DOHH2 (cell line): ENCODE measurements around the gene UACA.

ENCODE experiments used
- H3F3A ChIP-seq: fragments of 200-600 bp; sonication (generic), shearing (Covaris generic); 2 replicates; pipeline ENCODE4 v1.6.0; 2016; ENCODE audit warnings: antibody characterized with exemption, mild to moderate bottlenecking; ENCODE audit not compliant: control insufficient read depth, insufficient read depth
- H3K27ac ChIP-seq: fragments of 200-600 bp; sonication (generic); 2 replicates; pipeline ENCODE4 v1.5.1; 2014; ENCODE audit warnings: low read depth, mild to moderate bottlenecking, low read length, moderate library complexity
- H3K27me3 ChIP-seq: fragments of 200-600 bp; sonication (generic); 2 replicates; pipeline ENCODE4 v1.6.1; 2014; ENCODE audit warnings: mild to moderate bottlenecking, low read length, mixed read lengths; ENCODE audit not compliant: control insufficient read depth
- H3K36me3 ChIP-seq: fragments of 200-600 bp; sonication (generic); 2 replicates; pipeline ENCODE4 v1.6.1; 2014; ENCODE audit warnings: mild to moderate bottlenecking, low read length, moderate library complexity, mixed read lengths; ENCODE audit not compliant: control insufficient read depth
- H3K4me1 ChIP-seq: fragments of 200-600 bp; sonication (generic); 2 replicates; pipeline ENCODE4 v1.6.1; 2014; ENCODE audit warnings: mild to moderate bottlenecking, low read length, mixed read lengths; ENCODE audit not compliant: control insufficient read depth
- H3K4me2 ChIP-seq: fragments of 200-600 bp; sonication (generic); 2 replicates; pipeline ENCODE4 v1.6.0; 2014; ENCODE audit warnings: mild to moderate bottlenecking, low read length, moderate library complexity
- H3K4me3 ChIP-seq: fragments of 200-600 bp; sonication (generic); 2 replicates; pipeline ENCODE4 v1.5.1; 2014; ENCODE audit warnings: mild to moderate bottlenecking, low read length, mixed read lengths
- H3K79me2 ChIP-seq: fragments of 200-600 bp; sonication (generic); 2 replicates; pipeline ENCODE4 v1.6.1; 2014; ENCODE audit warnings: mild to moderate bottlenecking, low read length, mixed read lengths; ENCODE audit not compliant: control insufficient read depth
- H3K9me2 ChIP-seq: fragments of 200-600 bp; sonication (generic); replicated peaks from 2 replicates; pipeline ENCODE4 v1.6.1; 2014; ENCODE audit warnings: mild to moderate bottlenecking, low read length, mixed read lengths; ENCODE audit not compliant: control insufficient read depth
- H3K9me3 ChIP-seq: fragments of 200-600 bp; sonication (generic); 2 replicates; pipeline ENCODE4 v1.6.1; 2014; ENCODE audit warnings: antibody characterized with exemption, low read length, mixed read lengths; ENCODE audit not compliant: control insufficient read depth, insufficient read depth
- H4K20me1 ChIP-seq: fragments of 200-600 bp; sonication (generic); 2 replicates; pipeline ENCODE4 v1.6.0; 2014; ENCODE audit warnings: low read depth, mild to moderate bottlenecking, antibody characterized with exemption, low read length, moderate library complexity; ENCODE audit not compliant: control insufficient read depth, insufficient read depth
- EZH2phosphoT487 ChIP-seq: fragments of 200-600 bp; sonication (generic); IDR thresholded peaks from 2 replicates; pipeline ENCODE4 v1.6.1; 2017; ENCODE audit warnings: borderline replicate concordance, mild to moderate bottlenecking, antibody characterized with exemption, low read length, moderate library complexity, mixed read lengths
- TF ChIP-seq, protein P1 (sequence below): fragments of 200-600 bp; sonication (generic); IDR thresholded peaks from one replicate; pipeline ENCODE4 v1.5.1; 2014; ENCODE audit warnings: antibody characterized with exemption, mild to moderate bottlenecking, low read depth, low read length; ENCODE audit not compliant: poor library complexity, severe bottlenecking

Gene UACA

DNA sequence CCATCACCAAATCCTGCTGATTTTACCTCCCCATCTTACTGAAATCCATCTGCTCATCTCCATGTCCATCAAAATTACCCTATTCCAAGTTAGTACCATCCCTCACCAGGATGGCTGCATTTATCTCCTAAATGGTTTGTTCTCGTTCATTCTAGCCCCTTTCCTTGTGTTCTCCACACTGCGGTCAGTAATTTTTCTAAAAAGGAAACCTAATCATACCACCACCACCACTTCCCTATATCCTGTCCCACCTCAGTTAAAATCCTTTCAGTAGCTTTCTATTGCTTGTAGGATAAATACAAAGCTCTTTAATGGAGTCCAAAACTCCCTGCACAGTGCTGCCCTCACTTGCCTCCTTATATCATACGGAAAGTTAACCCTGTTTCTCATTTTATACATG is 51.1 kb downstream of the UACA start:
- no peak for TF ChIP-seq EZH2phosphoT487
- TF ChIP-seq, protein P1, sequence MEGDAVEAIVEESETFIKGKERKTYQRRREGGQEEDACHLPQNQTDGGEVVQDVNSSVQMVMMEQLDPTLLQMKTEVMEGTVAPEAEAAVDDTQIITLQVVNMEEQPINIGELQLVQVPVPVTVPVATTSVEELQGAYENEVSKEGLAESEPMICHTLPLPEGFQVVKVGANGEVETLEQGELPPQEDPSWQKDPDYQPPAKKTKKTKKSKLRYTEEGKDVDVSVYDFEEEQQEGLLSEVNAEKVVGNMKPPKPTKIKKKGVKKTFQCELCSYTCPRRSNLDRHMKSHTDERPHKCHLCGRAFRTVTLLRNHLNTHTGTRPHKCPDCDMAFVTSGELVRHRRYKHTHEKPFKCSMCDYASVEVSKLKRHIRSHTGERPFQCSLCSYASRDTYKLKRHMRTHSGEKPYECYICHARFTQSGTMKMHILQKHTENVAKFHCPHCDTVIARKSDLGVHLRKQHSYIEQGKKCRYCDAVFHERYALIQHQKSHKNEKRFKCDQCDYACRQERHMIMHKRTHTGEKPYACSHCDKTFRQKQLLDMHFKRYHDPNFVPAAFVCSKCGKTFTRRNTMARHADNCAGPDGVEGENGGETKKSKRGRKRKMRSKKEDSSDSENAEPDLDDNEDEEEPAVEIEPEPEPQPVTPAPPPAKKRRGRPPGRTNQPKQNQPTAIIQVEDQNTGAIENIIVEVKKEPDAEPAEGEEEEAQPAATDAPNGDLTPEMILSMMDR, result no peak
- H3K79me2 ChIP-seq, result no peaks in the 10 kb centered on the region
- no peaks in the 10 kb centered on the region for H3K9me3 ChIP-seq
- H3K4me3 ChIP-seq, result no peak overlapping the region
- H3K27me3 ChIP-seq, result 0 out of 2 replicates have a peak, but pooled peaks cover 2% of the 10 kb centered on the region
- H3K36me3 ChIP-seq, result no peaks in the 10 kb centered on the region
- no peak overlapping the region for H3K4me2 ChIP-seq
- no peaks in the 10 kb centered on the region for H3K4me1 ChIP-seq
- no peak overlapping the region for H3K27ac ChIP-seq
- no peaks in the 10 kb centered on the region for H3K9me2 ChIP-seq
- H4K20me1 ChIP-seq, result no peaks in the 10 kb centered on the region
- H3F3A ChIP-seq, result no peaks in the 10 kb centered on the region

DNA sequence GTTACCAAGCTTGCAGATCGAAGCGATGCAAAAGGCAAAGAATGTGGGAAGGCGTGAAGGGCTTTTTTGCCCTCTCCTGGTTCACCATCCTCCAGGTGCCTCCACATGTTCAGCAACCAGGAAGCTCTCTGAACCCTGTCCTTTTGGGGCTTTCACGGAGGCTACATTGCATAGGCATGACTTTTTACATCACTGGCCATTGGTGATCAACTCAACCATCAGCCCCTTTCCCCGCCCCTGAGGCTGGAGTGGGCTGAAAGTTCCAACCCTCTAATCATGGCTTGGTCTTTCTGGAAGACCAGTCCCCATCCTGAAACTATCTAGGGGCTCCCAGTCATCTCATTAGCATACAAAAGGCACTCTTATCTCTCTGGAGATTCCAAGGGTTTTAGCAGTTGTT is 52.6 kb downstream of the UACA start:
- no peak overlapping the region for H3K4me3 ChIP-seq
- no peaks in the 10 kb centered on the region for H3K36me3 ChIP-seq
- H3K79me2 ChIP-seq, result no peaks in the 10 kb centered on the region
- no peaks in the 10 kb centered on the region for H3K4me1 ChIP-seq
- no peaks in the 10 kb centered on the region for H3F3A ChIP-seq
- H3K9me2 ChIP-seq, result no peaks in the 10 kb centered on the region
- TF ChIP-seq, protein P1, result no peak
- TF ChIP-seq EZH2phosphoT487, result no peak
- H3K27ac ChIP-seq, result no peak overlapping the region
- no peaks in the 10 kb centered on the region for H3K9me3 ChIP-seq
- 0 out of 2 replicates have a peak, but pooled peaks cover 2% of the 10 kb centered on the region for H3K27me3 ChIP-seq
- H3K4me2 ChIP-seq, result no peak overlapping the region
- H4K20me1 ChIP-seq, result no peaks in the 10 kb centered on the region

DNA sequence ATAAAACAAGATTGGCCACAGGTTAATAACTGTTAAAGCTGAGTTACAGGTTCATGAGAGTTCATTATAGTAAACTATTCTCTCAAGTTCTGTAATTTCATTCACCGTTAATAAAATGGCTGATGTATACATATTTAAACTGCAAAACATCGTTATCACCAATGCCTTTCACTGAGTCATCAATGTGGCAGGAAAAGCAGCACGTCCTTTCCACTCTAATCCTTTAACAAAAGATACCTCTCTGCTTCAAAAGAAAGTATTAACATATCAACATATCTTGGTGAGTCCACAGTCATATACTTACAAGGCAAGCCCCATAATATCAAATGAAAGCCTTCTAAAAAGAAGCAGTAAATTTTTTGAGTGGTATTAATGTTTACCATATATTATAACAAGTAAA is 54.5 kb downstream of the UACA start:
- H3K79me2 ChIP-seq, result no peaks in the 10 kb centered on the region
- H3K4me1 ChIP-seq, result no peaks in the 10 kb centered on the region
- no peak overlapping the region for H3K4me2 ChIP-seq
- H3K9me3 ChIP-seq, result no peaks in the 10 kb centered on the region
- no peak overlapping the region for H3K4me3 ChIP-seq
- 0 out of 2 replicates have a peak, but pooled peaks cover 2% of the 10 kb centered on the region for H3K27me3 ChIP-seq
- H3K36me3 ChIP-seq, result no peaks in the 10 kb centered on the region
- H4K20me1 ChIP-seq, result no peaks in the 10 kb centered on the region
- no peaks in the 10 kb centered on the region for H3K9me2 ChIP-seq
- no peak for TF ChIP-seq EZH2phosphoT487
- TF ChIP-seq, protein P1, result no peak
- no peaks in the 10 kb centered on the region for H3F3A ChIP-seq
- H3K27ac ChIP-seq, result no peak overlapping the region
